Hepatocyte (in vitro differentiated cells): ENCODE data around the gene ESR1.

ENCODE experiments used
- EZH2 ChIP-seq: fragments of 200-600 bp; sonication (generic); IDR thresholded peaks from 2 replicates; pipeline ENCODE4 v1.6.1; 2016; ENCODE audit warnings: antibody characterized with exemption, mild to moderate bottlenecking, borderline replicate concordance
- EZH2phosphoT487 ChIP-seq: fragments of 200-600 bp; sonication (generic); IDR thresholded peaks from one replicate; pipeline ENCODE4 v1.6.1; 2018; ENCODE audit warnings: antibody characterized with exemption, mild to moderate bottlenecking, low read depth, moderate library complexity; ENCODE audit not compliant: unreplicated experiment, severe bottlenecking
- TF ChIP-seq, protein P1 (sequence below): fragments of 200-600 bp; sonication (generic); IDR thresholded peaks from 2 replicates; pipeline ENCODE4 v1.5.1; 2016; ENCODE audit warnings: antibody characterized with exemption, mild to moderate bottlenecking; ENCODE audit not compliant: poor library complexity

DNA sequence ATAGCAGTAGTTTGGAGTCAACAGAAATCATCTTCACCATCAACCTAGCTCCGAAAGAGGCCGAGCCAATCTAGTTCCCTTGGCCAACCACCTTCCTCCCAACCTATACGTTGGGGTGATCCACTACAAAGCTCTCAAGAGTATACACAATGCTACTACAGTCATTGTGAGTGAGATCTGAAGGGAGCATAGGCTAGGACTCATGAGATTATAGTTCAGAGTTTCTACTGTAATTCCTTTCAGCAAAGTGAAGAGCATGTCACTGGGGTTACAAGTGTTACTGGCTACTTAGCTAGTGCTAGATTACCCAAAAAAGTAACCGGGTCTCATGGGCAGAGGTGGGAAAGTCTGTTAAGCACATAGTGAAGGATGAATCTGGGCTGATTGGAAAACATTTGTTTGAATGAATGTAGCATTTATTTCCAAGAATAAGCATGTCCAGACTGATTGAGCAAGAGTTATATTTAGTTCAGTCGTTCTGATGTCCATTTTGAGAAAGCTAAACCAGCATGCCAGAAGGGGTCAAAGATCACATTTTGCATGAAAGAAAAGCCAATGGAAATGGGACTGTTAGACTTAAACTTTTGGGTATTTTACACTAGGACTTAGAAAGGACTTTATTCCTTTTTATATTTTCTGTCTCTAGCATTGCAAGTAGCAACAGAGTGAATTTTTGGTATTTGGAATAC is 10.5 kb upstream of the ESR1 start:
- TF ChIP-seq, protein P1, sequence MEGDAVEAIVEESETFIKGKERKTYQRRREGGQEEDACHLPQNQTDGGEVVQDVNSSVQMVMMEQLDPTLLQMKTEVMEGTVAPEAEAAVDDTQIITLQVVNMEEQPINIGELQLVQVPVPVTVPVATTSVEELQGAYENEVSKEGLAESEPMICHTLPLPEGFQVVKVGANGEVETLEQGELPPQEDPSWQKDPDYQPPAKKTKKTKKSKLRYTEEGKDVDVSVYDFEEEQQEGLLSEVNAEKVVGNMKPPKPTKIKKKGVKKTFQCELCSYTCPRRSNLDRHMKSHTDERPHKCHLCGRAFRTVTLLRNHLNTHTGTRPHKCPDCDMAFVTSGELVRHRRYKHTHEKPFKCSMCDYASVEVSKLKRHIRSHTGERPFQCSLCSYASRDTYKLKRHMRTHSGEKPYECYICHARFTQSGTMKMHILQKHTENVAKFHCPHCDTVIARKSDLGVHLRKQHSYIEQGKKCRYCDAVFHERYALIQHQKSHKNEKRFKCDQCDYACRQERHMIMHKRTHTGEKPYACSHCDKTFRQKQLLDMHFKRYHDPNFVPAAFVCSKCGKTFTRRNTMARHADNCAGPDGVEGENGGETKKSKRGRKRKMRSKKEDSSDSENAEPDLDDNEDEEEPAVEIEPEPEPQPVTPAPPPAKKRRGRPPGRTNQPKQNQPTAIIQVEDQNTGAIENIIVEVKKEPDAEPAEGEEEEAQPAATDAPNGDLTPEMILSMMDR = no peak
- TF ChIP-seq EZH2 (no peak), EZH2phosphoT487 (no peak)
